ENCODE results near the gene HSD17B12.

Gene HSD17B12

GRCh38 chr11:43786016-43786415 is 105.5 kb downstream of the HSD17B12 start:
- Histone ChIP-seq H3K4ac (ENCODE audit: low read depth in 1 of 2, low read length in 2 of 2) (no peak overlapping the region), H3K4me2 (ENCODE audit: low read length, poor library complexity, severe bottlenecking) (no peak overlapping the region), H3K9me3 (ENCODE audit: control insufficient read depth, low read length) (peaks cover 16% of the 10 kb centered on the region), H2AFZ (ENCODE audit: low read depth, low read length) (no peak overlapping the region), H3K4me3 (ENCODE audit: insufficient read depth in 1 of 2, low read depth in 1 of 2, low read length in 2 of 2) (no peak overlapping the region), H3K4me1 (ENCODE audit: control insufficient read depth, insufficient read depth, low read depth, low read length) (peaks cover 3% of the 10 kb centered on the region), H3K36me3 (ENCODE audit: control insufficient read depth in 1 of 2, insufficient read depth in 2 of 2, low read depth in 1 of 2, low read length in 2 of 2) (no peaks in the 10 kb centered on the region), H2BK120ac (ENCODE audit: low read depth, low read length) (no peak overlapping the region), H3K9ac (ENCODE audit: low read length) (no peak overlapping the region), H2BK12ac (ENCODE audit: low read length in 2 of 2) (no peak overlapping the region), H3K14ac (ENCODE audit: low read length in 2 of 2) (no peak overlapping the region), H2BK15ac (ENCODE audit: low read depth, poor library complexity, severe bottlenecking) (no peak overlapping the region), H3K27me3 (ENCODE audit: control insufficient read depth in 1 of 2, insufficient read depth in 1 of 2, low read length in 2 of 2) (no peaks in the 10 kb centered on the region), H3K23ac (ENCODE audit: low read length in 2 of 2) (no peak overlapping the region), H4K91ac (ENCODE audit: low read length) (no peak overlapping the region), H3K18ac (ENCODE audit: low read depth in 1 of 2, low read length in 2 of 2) (no peak overlapping the region), H4K8ac (ENCODE audit: low read length) (no peak overlapping the region), H3K79me1 (replicated peaks; ENCODE audit: low read length, poor library complexity, severe bottlenecking) (peaks cover 14% of the 10 kb centered on the region), H3K27ac (ENCODE audit: low read length, poor library complexity, severe bottlenecking) (no peak overlapping the region), H2BK5ac (ENCODE audit: low read depth, low read length, poor library complexity, severe bottlenecking) (no peak overlapping the region), H2AK5ac (ENCODE audit: low read length, severe bottlenecking) (no peak overlapping the region)
- no peak for DNase-seq
- 96% methylated on average over 3 of the region's 3 CpGs for WGBS

- Histone ChIP-seq H2BK15ac (ENCODE audit: low read depth, poor library complexity, severe bottlenecking) (no peak overlapping the region), H3K9ac (ENCODE audit: low read length) (no peak overlapping the region)
- WGBS = 100% methylated on average over 1 of the region's 1 CpG
Observed at GRCh38 chr11:43787824-43788223, 107.3 kb downstream of the HSD17B12 start.

GRCh38 chr11:43788421-43788820 is 107.9 kb downstream of the HSD17B12 start:
- no peak overlapping the region for H3K14ac ChIP-seq (ENCODE audit: low read length in 2 of 2)
- WGBS = 67% methylated on average over 1 of the region's 3 CpGs
- H4K8ac ChIP-seq (ENCODE audit: low read length) = no peak overlapping the region
- H4K91ac ChIP-seq (ENCODE audit: low read length) = no peak overlapping the region
- H3K4ac ChIP-seq (ENCODE audit: low read depth in 1 of 2, low read length in 2 of 2) = no peak overlapping the region
- peaks cover 12% of the 10 kb centered on the region for H3K79me1 ChIP-seq (replicated peaks; ENCODE audit: low read length, poor library complexity, severe bottlenecking)
- peaks cover 10% of the 10 kb centered on the region for H3K9me3 ChIP-seq (ENCODE audit: control insufficient read depth, low read length)
- no peak overlapping the region for H2BK120ac ChIP-seq (ENCODE audit: low read depth, low read length)
- peak overlapping the region in 1 of 2 experiments; percentile 73 for H3K18ac ChIP-seq (ENCODE audit: low read depth in 1 of 2, low read length in 2 of 2)
- H3K23ac ChIP-seq (ENCODE audit: low read length in 2 of 2) = no peak overlapping the region
- no peak overlapping the region for H3K4me3 ChIP-seq (ENCODE audit: insufficient read depth in 1 of 2, low read depth in 1 of 2, low read length in 2 of 2)
- no peak overlapping the region for H2BK12ac ChIP-seq (ENCODE audit: low read length in 2 of 2)
- H3K4me1 ChIP-seq (ENCODE audit: control insufficient read depth, insufficient read depth, low read depth, low read length) = peaks cover 3% of the 10 kb centered on the region
- H3K9ac ChIP-seq (ENCODE audit: low read length) = no peak overlapping the region
- no peak overlapping the region for H3K4me2 ChIP-seq (ENCODE audit: low read length, poor library complexity, severe bottlenecking)
- no peak overlapping the region for H2BK15ac ChIP-seq (ENCODE audit: low read depth, poor library complexity, severe bottlenecking)
- no peaks in the 10 kb centered on the region for H3K36me3 ChIP-seq (ENCODE audit: control insufficient read depth in 1 of 2, insufficient read depth in 2 of 2, low read depth in 1 of 2, low read length in 2 of 2)
- no peak for DNase-seq
- no peak overlapping the region for H2AFZ ChIP-seq (ENCODE audit: low read depth, low read length)
- no peak overlapping the region for H2AK5ac ChIP-seq (ENCODE audit: low read length, severe bottlenecking)
- H3K27me3 ChIP-seq (ENCODE audit: control insufficient read depth in 1 of 2, insufficient read depth in 1 of 2, low read length in 2 of 2) = no peaks in the 10 kb centered on the region
- no peak overlapping the region for H3K27ac ChIP-seq (ENCODE audit: low read length, poor library complexity, severe bottlenecking)
- no peak overlapping the region for H2BK5ac ChIP-seq (ENCODE audit: low read depth, low read length, poor library complexity, severe bottlenecking)

More at GRCh38 chr11:43787824-43788223, 107.3 kb downstream of the HSD17B12 start:
- H3K4me2 ChIP-seq (ENCODE audit: low read length, poor library complexity, severe bottlenecking) = no peak overlapping the region
- H3K79me1 ChIP-seq (replicated peaks; ENCODE audit: low read length, poor library complexity, severe bottlenecking) = peaks cover 12% of the 10 kb centered on the region
- no peak overlapping the region for H2AK5ac ChIP-seq (ENCODE audit: low read length, severe bottlenecking)
- DNase-seq = no peak
- H3K14ac ChIP-seq (ENCODE audit: low read length in 2 of 2) = no peak overlapping the region
- no peak overlapping the region for H3K18ac ChIP-seq (ENCODE audit: low read depth in 1 of 2, low read length in 2 of 2)
- H4K8ac ChIP-seq (ENCODE audit: low read length) = no peak overlapping the region
- no peak overlapping the region for H4K91ac ChIP-seq (ENCODE audit: low read length)
- H2BK120ac ChIP-seq (ENCODE audit: low read depth, low read length) = no peak overlapping the region
- no peak overlapping the region for H2BK5ac ChIP-seq (ENCODE audit: low read depth, low read length, poor library complexity, severe bottlenecking)
- H3K4me1 ChIP-seq (ENCODE audit: control insufficient read depth, insufficient read depth, low read depth, low read length) = peaks cover 3% of the 10 kb centered on the region
- no peak overlapping the region for H2BK12ac ChIP-seq (ENCODE audit: low read length in 2 of 2)
- peaks cover 14% of the 10 kb centered on the region for H3K9me3 ChIP-seq (ENCODE audit: control insufficient read depth, low read length)
- H2AFZ ChIP-seq (ENCODE audit: low read depth, low read length) = no peak overlapping the region
- no peaks in the 10 kb centered on the region for H3K27me3 ChIP-seq (ENCODE audit: control insufficient read depth in 1 of 2, insufficient read depth in 1 of 2, low read length in 2 of 2)
- H3K36me3 ChIP-seq (ENCODE audit: control insufficient read depth in 1 of 2, insufficient read depth in 2 of 2, low read depth in 1 of 2, low read length in 2 of 2) = no peaks in the 10 kb centered on the region
- no peak overlapping the region for H3K4ac ChIP-seq (ENCODE audit: low read depth in 1 of 2, low read length in 2 of 2)
- H3K23ac ChIP-seq (ENCODE audit: low read length in 2 of 2) = no peak overlapping the region
- no peak overlapping the region for H3K27ac ChIP-seq (ENCODE audit: low read length, poor library complexity, severe bottlenecking)
- no peak overlapping the region for H3K4me3 ChIP-seq (ENCODE audit: insufficient read depth in 1 of 2, low read depth in 1 of 2, low read length in 2 of 2)

GRCh38 chr11:43789700-43790443 is 109.3 kb downstream of the HSD17B12 start:
- peak overlapping the region in 1 of 2 experiments; percentile 75 for H3K14ac ChIP-seq (ENCODE audit: low read length in 2 of 2)
- no peak overlapping the region for H4K8ac ChIP-seq (ENCODE audit: low read length)
- H3K9me3 ChIP-seq (ENCODE audit: control insufficient read depth, low read length) = peaks cover 2% of the 10 kb centered on the region
- no peak overlapping the region for H3K4ac ChIP-seq (ENCODE audit: low read depth in 1 of 2, low read length in 2 of 2)
- peak overlapping the region in 1 of 2 experiments; percentile 42 for H2BK12ac ChIP-seq (ENCODE audit: low read length in 2 of 2)
- H3K4me3 ChIP-seq (ENCODE audit: insufficient read depth in 1 of 2, low read depth in 1 of 2, low read length in 2 of 2) = no peak overlapping the region
- no peak overlapping the region for H2BK15ac ChIP-seq (ENCODE audit: low read depth, poor library complexity, severe bottlenecking)
- no peak overlapping the region for H2BK5ac ChIP-seq (ENCODE audit: low read depth, low read length, poor library complexity, severe bottlenecking)
- H4K91ac ChIP-seq (ENCODE audit: low read length) = no peak overlapping the region
- no peak overlapping the region for H2AK5ac ChIP-seq (ENCODE audit: low read length, severe bottlenecking)
- H3K23ac ChIP-seq (ENCODE audit: low read length in 2 of 2) = no peak overlapping the region
- no peak overlapping the region for H2BK120ac ChIP-seq (ENCODE audit: low read depth, low read length)
- H3K79me1 ChIP-seq (replicated peaks; ENCODE audit: low read length, poor library complexity, severe bottlenecking) = peaks cover 13% of the 10 kb centered on the region
- peaks cover 0 to 7% of the 10 kb centered on the region in 2 experiments for H3K36me3 ChIP-seq (ENCODE audit: control insufficient read depth in 1 of 2, insufficient read depth in 2 of 2, low read depth in 1 of 2, low read length in 2 of 2)
- no peak overlapping the region for H2AFZ ChIP-seq (ENCODE audit: low read depth, low read length)
- H3K27me3 ChIP-seq (ENCODE audit: control insufficient read depth in 1 of 2, insufficient read depth in 1 of 2, low read length in 2 of 2) = no peaks in the 10 kb centered on the region
- peak overlapping the region in 1 of 2 experiments; percentile 78 for H3K18ac ChIP-seq (ENCODE audit: low read depth in 1 of 2, low read length in 2 of 2)
- peak; percentile 51 for DNase-seq
- peak overlapping the region; percentile 74 for H3K9ac ChIP-seq (ENCODE audit: low read length)
- WGBS = 79% methylated on average over 5 of the region's 5 CpGs
- no peak overlapping the region for H3K4me2 ChIP-seq (ENCODE audit: low read length, poor library complexity, severe bottlenecking)
- H3K27ac ChIP-seq (ENCODE audit: low read length, poor library complexity, severe bottlenecking) = peak overlapping the region; percentile 62
- peaks cover 3% of the 10 kb centered on the region for H3K4me1 ChIP-seq (ENCODE audit: control insufficient read depth, insufficient read depth, low read depth, low read length)

All from mesenchymal stem cell (in vitro differentiated cells and primary cell).